NCI-H1417 (cell line): ENCODE data around the gene INO80.
"Not testable (repeated sequence)": the region's sequence is repeated elsewhere in the genome, so short reads cannot be mapped to it uniquely, and the experiment has no call there.

Source experiments
- DNase-seq, 3 experiments: peaks; one replicate each; lab custom pipeline; 2025; lab: John Stamatoyannopoulos, UW

Gene INO80

GRCh38 chr15:41121951-41122350 lies 5.9 kb upstream of the INO80 start:
- DNase-seq, result no peak

GRCh38 chr15:41116962-41117252 lies 827 bp upstream of the INO80 start:
- peak in 1 of 3 experiments; percentile 25 for DNase-seq

GRCh38 chr15:41115652-41116115 lies 396 bp downstream of the INO80 start:
- DNase-seq, result peak in 2 of 3 experiments; percentile 40 to 72

- peak in 1 of 3 experiments; percentile 47 for DNase-seq
These were observed 874 bp downstream of the INO80 start for GRCh38 chr15:41115161-41115651.

GRCh38 chr15:41106947-41107346 lies 9.1 kb downstream of the INO80 start:
- no peak for DNase-seq

- DNase-seq, result no peak
These were observed 10.4 kb downstream of the INO80 start for GRCh38 chr15:41105348-41106334.

GRCh38 chr15:41104234-41104633 lies 11.8 kb downstream of the INO80 start:
- no peak for DNase-seq

- DNase-seq, result no peak
These were observed 13.2 kb downstream of the INO80 start for GRCh38 chr15:41102854-41103253.

- DNase-seq, result no peak
These were observed 19.9 kb downstream of the INO80 start for GRCh38 chr15:41096178-41096577.

GRCh38 chr15:41085029-41085428 lies 31.1 kb downstream of the INO80 start:
- no peak for DNase-seq

GRCh38 chr15:41080144-41080543 lies 35.9 kb downstream of the INO80 start:
- DNase-seq, result no peak

GRCh38 chr15:41079717-41080116 lies 36.4 kb downstream of the INO80 start:
- no peak for DNase-seq

GRCh38 chr15:41078879-41079278 lies 37.2 kb downstream of the INO80 start:
- not testable (repeated sequence) for DNase-seq

- DNase-seq, result no peak
These were observed 38.0 kb downstream of the INO80 start for GRCh38 chr15:41078125-41078524.

- DNase-seq, result no peak
These were observed 43.1 kb downstream of the INO80 start for GRCh38 chr15:41073028-41073427.

GRCh38 chr15:41072013-41072412 lies 44.1 kb downstream of the INO80 start:
- no peak for DNase-seq

- no peak for DNase-seq
These were observed 49.6 kb downstream of the INO80 start for GRCh38 chr15:41066516-41066915.

GRCh38 chr15:41061667-41062066 lies 54.4 kb downstream of the INO80 start:
- no peak for DNase-seq

GRCh38 chr15:41060505-41060904 lies 55.6 kb downstream of the INO80 start:
- no peak for DNase-seq

GRCh38 chr15:41056810-41057209 lies 59.3 kb downstream of the INO80 start:
- no peak for DNase-seq

- DNase-seq, result no peak
These were observed 60.4 kb downstream of the INO80 start for GRCh38 chr15:41055706-41056105.

GRCh38 chr15:41051139-41051538 lies 64.9 kb downstream of the INO80 start:
- no peak for DNase-seq

- DNase-seq, result no peak
These were observed 67.2 kb downstream of the INO80 start for GRCh38 chr15:41048852-41049251.

- no peak for DNase-seq
These were observed 67.7 kb downstream of the INO80 start for GRCh38 chr15:41048397-41048796.
